ENCODE data around the gene RIPPLY3.

The RIPPLY3 gene

DNA sequence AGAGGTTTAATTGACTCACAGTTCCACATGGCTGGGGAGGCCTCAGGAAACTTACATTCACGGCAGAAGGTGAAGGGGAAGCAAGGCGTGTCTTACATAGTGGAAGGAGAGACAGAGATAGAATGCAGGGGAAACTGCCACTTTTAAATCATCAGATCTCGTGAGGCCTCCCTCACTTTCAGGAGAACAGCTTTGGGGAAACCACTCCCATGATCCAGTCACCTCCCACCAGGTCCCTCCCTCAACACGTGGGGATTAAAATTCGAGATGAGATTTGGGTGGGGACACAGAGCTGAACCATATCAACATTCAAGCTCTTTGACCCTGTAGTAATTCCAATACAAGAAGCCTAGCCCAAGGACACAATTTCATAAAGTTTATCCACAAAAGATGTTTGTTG is 52.7 kb downstream of the RIPPLY3 start:
- no peak for DNase-seq (ENCODE audit: low spot score)
- TF ChIP-seq, protein P1, sequence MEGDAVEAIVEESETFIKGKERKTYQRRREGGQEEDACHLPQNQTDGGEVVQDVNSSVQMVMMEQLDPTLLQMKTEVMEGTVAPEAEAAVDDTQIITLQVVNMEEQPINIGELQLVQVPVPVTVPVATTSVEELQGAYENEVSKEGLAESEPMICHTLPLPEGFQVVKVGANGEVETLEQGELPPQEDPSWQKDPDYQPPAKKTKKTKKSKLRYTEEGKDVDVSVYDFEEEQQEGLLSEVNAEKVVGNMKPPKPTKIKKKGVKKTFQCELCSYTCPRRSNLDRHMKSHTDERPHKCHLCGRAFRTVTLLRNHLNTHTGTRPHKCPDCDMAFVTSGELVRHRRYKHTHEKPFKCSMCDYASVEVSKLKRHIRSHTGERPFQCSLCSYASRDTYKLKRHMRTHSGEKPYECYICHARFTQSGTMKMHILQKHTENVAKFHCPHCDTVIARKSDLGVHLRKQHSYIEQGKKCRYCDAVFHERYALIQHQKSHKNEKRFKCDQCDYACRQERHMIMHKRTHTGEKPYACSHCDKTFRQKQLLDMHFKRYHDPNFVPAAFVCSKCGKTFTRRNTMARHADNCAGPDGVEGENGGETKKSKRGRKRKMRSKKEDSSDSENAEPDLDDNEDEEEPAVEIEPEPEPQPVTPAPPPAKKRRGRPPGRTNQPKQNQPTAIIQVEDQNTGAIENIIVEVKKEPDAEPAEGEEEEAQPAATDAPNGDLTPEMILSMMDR (IDR thresholded peaks at IDR 0.05; ENCODE audit: extremely low read depth, missing control alignments): no peak

DNA sequence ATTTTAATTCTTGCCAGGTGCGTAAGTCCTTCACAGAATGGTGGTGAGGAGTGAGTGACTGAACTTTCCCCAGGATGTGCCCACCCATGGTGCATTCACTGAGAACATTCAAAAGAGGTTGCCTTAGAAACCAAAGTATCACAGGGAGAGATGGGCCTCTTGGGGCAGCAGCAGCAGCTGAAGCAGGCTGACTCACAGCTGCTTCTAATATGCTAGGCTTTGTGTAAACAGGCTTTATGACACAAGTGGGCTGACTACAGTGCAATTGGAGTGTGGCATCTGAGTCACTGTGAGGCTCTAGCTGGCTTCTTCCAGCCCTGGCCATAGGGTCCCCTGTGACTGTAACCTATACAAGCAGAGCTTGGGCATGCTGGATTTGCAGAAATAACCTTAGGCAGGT is 53.8 kb downstream of the RIPPLY3 start:
- no peak for DNase-seq (ENCODE audit: low spot score)
- TF ChIP-seq, protein P1 (IDR thresholded peaks at IDR 0.05; ENCODE audit: extremely low read depth, missing control alignments): no peak

DNA sequence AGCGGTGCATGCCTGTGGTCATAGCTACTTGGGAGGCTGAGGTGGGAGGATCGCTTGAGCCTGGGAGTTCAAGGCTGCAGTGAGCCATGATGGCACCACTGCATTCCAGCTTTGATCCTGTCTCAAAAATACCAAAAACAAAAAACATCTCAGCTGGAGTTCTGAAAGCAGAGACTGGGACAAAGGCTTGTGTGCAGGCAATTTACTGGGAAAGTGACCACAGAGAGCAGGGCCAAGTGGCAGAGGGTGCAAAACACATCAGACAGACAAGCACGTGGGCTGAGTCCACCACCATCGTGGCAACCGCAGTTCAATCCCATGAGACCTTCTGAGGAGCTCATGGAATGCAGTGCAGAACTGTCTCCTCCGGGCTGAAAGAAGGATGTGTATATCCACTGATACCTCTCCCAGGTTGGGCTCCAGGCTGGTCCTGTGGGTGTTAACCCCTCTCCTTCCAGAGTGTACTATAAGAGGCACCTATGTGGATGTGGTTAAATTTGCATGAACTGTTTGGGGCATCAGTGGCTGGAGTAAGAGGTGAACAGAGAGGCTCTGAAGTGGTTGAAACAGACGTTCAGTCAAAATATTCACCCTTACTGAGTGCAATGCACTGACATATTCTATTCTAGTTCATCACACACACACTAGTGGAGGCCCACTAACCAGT is 55.6 kb downstream of the RIPPLY3 start:
- DNase-seq (ENCODE audit: low spot score): no peak
- TF ChIP-seq, protein P1 (IDR thresholded peaks at IDR 0.05; ENCODE audit: extremely low read depth, missing control alignments): no peak

DNA sequence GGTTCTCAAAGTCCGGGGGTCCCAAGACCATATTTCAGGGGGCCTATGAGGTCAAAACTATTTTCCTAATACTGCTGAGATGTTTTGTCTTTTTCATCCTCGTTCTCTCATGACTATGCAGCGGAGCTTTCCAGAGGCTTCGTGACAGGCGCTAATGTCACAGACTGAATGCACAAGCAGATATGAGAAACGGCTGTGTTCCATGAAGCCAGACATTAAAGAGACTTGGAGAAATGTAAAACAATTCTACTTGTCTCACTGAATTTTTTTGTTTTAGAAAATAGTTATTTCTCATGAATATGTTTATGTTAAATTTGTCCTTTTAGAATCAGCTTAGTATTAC is 56.1 kb downstream of the RIPPLY3 start:
- no peak for DNase-seq (ENCODE audit: low spot score)
- TF ChIP-seq, protein P1 (IDR thresholded peaks at IDR 0.05; ENCODE audit: extremely low read depth, missing control alignments): no peak

DNA sequence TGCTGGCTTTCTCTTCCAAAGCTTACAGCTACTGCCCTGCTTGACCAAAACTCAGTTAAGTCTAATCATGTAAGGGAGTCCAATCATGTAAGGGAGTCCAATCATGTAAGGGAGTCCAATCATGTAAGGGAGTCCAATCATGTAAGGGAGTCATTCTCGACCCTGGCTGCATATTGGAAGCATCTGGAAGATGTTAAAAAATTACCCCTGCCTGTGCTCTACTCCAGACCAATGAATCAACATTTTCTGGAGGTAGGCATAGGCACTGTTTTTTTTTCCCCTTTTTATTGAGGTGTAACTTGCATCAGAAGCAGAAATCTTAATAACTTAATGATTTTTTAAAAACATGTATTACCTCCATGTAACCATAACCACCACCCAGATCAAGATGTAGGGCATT is 56.9 kb downstream of the RIPPLY3 start:
- TF ChIP-seq, protein P1 (IDR thresholded peaks at IDR 0.05; ENCODE audit: extremely low read depth, missing control alignments): no peak
- DNase-seq (ENCODE audit: low spot score): no peak

DNA sequence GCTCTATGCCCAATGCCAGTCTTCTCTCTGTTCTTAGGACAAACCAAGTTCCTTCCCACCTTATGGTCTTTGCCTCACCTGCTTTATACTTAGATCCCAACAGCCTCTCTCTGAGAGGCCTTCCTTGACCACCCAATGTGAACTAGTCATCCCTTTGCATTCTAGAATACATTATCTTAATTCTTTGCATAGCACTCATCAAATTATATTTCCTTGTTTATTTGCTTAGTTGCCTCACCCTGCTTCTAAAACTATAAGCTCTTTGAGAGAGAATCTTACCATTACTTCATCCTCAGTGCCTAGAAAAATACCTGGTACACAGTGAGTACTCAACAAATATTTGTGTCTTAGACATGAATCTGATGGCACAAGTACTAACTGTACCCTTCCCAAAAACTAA is 58.3 kb downstream of the RIPPLY3 start:
- no peak for DNase-seq (ENCODE audit: low spot score)
- TF ChIP-seq, protein P1 (IDR thresholded peaks at IDR 0.05; ENCODE audit: extremely low read depth, missing control alignments): no peak

DNA sequence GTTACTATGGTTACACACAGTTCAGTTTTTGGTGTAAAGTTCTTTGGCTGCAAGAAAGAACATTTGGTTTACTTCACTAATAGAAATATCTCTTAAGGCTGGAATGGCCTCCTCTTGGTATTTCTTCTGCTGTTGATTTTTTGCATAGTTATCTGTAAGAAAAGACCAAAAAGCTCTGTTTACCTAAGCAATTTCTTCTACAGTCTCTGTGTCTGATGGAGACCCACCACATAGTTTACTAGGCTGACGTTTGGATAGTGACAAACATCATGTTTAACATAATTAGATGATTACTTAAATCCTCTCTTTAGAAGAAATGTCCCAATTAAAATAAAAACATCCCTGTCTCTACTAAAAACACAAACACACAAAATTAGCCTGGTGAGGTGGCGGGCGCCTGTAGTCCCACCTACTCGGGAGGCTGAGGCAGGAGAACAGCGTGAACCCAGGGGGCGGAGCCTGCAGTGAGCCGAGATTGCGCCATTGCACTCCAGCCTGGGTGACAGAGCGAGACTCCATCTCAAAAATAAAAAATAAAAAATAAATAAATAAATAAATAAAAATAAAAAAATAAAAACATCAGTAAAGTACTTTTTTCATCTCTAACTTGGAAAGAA is 59.2 kb downstream of the RIPPLY3 start:
- DNase-seq (ENCODE audit: low spot score): no peak
- TF ChIP-seq, protein P1 (IDR thresholded peaks at IDR 0.05; ENCODE audit: extremely low read depth, missing control alignments): no peak
